PC-9 (cell line): ENCODE results near the gene GSTM1.

ENCODE experiments used
- EZH2 ChIP-seq: fragments of 200-600 bp; sonication (generic); IDR thresholded peaks from 2 replicates; pipeline ENCODE4 v1.8.0; 2017; ENCODE audit warnings: antibody characterized with exemption, low read depth
- TF ChIP-seq, protein P1 (sequence below): fragments of 200-600 bp; sonication (generic); conservative IDR thresholded peaks from 2 replicates; pipeline ENCODE4 v1.6.1; 2017; ENCODE audit warnings: mixed run types, antibody characterized with exemption, mild to moderate bottlenecking, moderate library complexity

DNA sequence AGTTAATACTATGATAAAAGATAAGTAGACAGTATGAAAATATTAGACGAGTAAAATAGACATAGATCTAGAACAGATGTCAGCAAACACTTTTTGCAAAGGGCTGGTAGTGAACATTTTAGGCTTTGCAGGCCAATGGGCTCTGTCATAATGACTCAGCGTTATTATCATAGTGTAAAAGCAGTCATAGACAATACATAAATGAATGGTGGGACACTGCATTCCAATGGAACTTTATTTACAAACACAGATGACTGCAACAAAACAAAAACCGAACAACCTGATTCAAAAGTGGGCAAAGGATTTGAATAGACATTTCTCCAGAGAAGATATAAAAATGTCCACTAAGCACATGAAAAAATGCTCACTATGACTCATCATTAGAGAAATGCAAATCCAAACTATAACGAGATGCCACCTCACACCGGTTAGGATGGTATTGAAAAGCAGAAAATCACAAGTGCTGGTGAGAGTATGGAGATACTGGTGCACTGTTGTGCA lies 31.8 kb downstream of the GSTM1 start:
- TF ChIP-seq, protein P1, sequence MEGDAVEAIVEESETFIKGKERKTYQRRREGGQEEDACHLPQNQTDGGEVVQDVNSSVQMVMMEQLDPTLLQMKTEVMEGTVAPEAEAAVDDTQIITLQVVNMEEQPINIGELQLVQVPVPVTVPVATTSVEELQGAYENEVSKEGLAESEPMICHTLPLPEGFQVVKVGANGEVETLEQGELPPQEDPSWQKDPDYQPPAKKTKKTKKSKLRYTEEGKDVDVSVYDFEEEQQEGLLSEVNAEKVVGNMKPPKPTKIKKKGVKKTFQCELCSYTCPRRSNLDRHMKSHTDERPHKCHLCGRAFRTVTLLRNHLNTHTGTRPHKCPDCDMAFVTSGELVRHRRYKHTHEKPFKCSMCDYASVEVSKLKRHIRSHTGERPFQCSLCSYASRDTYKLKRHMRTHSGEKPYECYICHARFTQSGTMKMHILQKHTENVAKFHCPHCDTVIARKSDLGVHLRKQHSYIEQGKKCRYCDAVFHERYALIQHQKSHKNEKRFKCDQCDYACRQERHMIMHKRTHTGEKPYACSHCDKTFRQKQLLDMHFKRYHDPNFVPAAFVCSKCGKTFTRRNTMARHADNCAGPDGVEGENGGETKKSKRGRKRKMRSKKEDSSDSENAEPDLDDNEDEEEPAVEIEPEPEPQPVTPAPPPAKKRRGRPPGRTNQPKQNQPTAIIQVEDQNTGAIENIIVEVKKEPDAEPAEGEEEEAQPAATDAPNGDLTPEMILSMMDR, result no peak
- no peak for TF ChIP-seq EZH2
